Sigmoid colon (tissue), 7 donors: ENCODE measurements around the gene ACKR2. TPM values are rescaled to one million over a fixed set of nuclear protein-coding genes. Genes with fewer than 3 reads are reported as not detected.

Source experiments
- DNase-seq: peaks from one replicate; pipeline ENCODE4 v3.0.0-alpha.2; 2019
- H3K27ac ChIP-seq, 4 donors: fragments of 200-600 bp; sonication (generic); one replicate each; pipeline ENCODE4 v1.5.1; 2016 to 2019; ENCODE audit warnings: mild to moderate bottlenecking in 1 of 4
- H3K27me3 ChIP-seq, 3 donors: fragments of 200-600 bp; sonication (generic); one replicate each; pipeline ENCODE4 v1.5.1; 2019; ENCODE audit warnings: mild to moderate bottlenecking in 1 of 3
- H3K36me3 ChIP-seq, 4 donors: fragments of 200-600 bp; sonication (generic); one replicate each; pipeline ENCODE4 v1.5.1; 2016 to 2019
- H3K4me1 ChIP-seq, 4 donors: fragments of 200-600 bp; sonication (generic); one replicate each; pipeline ENCODE4 v1.5.1; 2017 to 2019
- H3K4me3 ChIP-seq, 4 donors: fragments of 200-600 bp; sonication (generic); one replicate each; pipeline ENCODE4 v1.5.1; 2017 to 2019; ENCODE audit warnings: mild to moderate bottlenecking in 2 of 4, moderate library complexity in 1 of 4
- H3K9me3 ChIP-seq, 4 donors: fragments of 200-600 bp in 3 of 4; sonication (generic) in 3 of 4; one replicate each; pipeline versions ENCODE4 v1.5.1 to v1.6.1; 2013 to 2019
- CTCF ChIP-seq, 4 experiments: fragments of 450-650 bp in 3 of 4; fragments of 200-600 bp in 1 of 4; IDR thresholded peaks; one replicate each; pipeline ENCODE4 v1.5.1; 2016 to 2019; ENCODE audit warnings: antibody characterized with exemption in 4 of 4, mild to moderate bottlenecking in 3 of 4, moderate library complexity in 2 of 4
- EP300 ChIP-seq, 4 donors: sonication (generic); formaldehyde crosslinking; IDR thresholded peaks; one replicate each; pipeline ENCODE4 v1.6.1; 2017; ENCODE audit warnings: antibody characterized with exemption in 4 of 4
- POLR2A ChIP-seq, 2 donors: fragments of 450-650 bp; IDR thresholded peaks; one replicate each; pipeline ENCODE4 v1.6.1; 2016; ENCODE audit warnings: antibody characterized with exemption in 2 of 2, mild to moderate bottlenecking in 2 of 2, moderate library complexity in 2 of 2
- POLR2AphosphoS5 ChIP-seq, 4 donors: sonication (generic); formaldehyde crosslinking; IDR thresholded peaks; one replicate each; pipeline ENCODE4 v1.6.1; 2017; ENCODE audit warnings: antibody characterized with exemption in 4 of 4
- WGBS, 2 donors: extraction: QIAGEN DNeasy Blood & Tissue Kit; methylation state at CpG; one replicate each; pipeline ENCODE4 v1.1.7; 2013; 5-methylcytosine and 5-hydroxymethylcytosine counted together
- intact Hi-C: fragments of 100-400 bp; cut with DNase I; formaldehyde crosslinking; loops from one replicate; pipeline ENCODE4 v1.15.1; 2023
- polyA plus RNA-seq, 3 donors: library from polyadenylated mRNA; stranded (reverse); fragments of 200-250 nt; gene quantifications; one replicate each; pipeline ENCODE4 v1.2.3, GENCODE V29; 2013
- total RNA-seq, 4 donors: library from RNA; depleted of rRNA; stranded (reverse); fragments of >200 nt; gene quantifications; one replicate each; pipeline ENCODE4 v1.1.0, GENCODE V29; 2016
- donor health status: healthy with polysubstance abuse.
- donor health status: Bipolar disorder and iron deficiency.
- donor health status: healthy.

Gene ACKR2
- total and polyA plus RNA-seq, 7 donors = 1.2 to 8.6 (median 1.9) TPM

- no peaks in the 10 kb centered on the region for H3K4me1 ChIP-seq
- TF ChIP-seq EP300 (IDR thresholded peaks at IDR 0.05) (no peak), CTCF (IDR thresholded peaks at IDR 0.05) (no peak), POLR2AphosphoS5 (IDR thresholded peaks at IDR 0.05) (no peak), POLR2A (IDR thresholded peaks at IDR 0.05) (no peak)
- no peaks in the 10 kb centered on the region for H3K36me3 ChIP-seq
- WGBS, 2 donors = 67 to 80% methylated on average over 9 of the region's 9 CpGs
- intact Hi-C loops = no loop called here
- H3K9me3 ChIP-seq = no peaks in the 10 kb centered on the region
- no peaks in the 10 kb centered on the region for H3K27me3 ChIP-seq
- DNase-seq = no peak
- no peak overlapping the region for H3K27ac ChIP-seq
- H3K4me3 ChIP-seq = no peak overlapping the region
Measured at GRCh38 chr3:42873221-42873982, 64.2 kb downstream of the ACKR2 start.

GRCh38 chr3:42874749-42875148, 65.5 kb downstream of the ACKR2 start:
- no peaks in the 10 kb centered on the region for H3K4me1 ChIP-seq
- no peaks in the 10 kb centered on the region for H3K36me3 ChIP-seq
- H3K27ac ChIP-seq = no peak overlapping the region
- H3K9me3 ChIP-seq = no peaks in the 10 kb centered on the region
- DNase-seq = no peak
- no peak overlapping the region for H3K4me3 ChIP-seq
- intact Hi-C loops = no loop called here
- no peaks in the 10 kb centered on the region for H3K27me3 ChIP-seq
- TF ChIP-seq CTCF (IDR thresholded peaks at IDR 0.05) (no peak), EP300 (IDR thresholded peaks at IDR 0.05) (no peak), POLR2AphosphoS5 (IDR thresholded peaks at IDR 0.05) (no peak), POLR2A (IDR thresholded peaks at IDR 0.05) (no peak)
- WGBS, 2 donors = 85 to 89% methylated on average over 10 of the region's 10 CpGs

GRCh38 chr3:42875325-42876151, 66.3 kb downstream of the ACKR2 start, which contains the start of gene CYP8B1:
Gene CYP8B1 (minus strand): TSS chr3:42875879. CDS start chr3:42875816, 63 bp downstream.
- no peaks in the 10 kb centered on the region for H3K27me3 ChIP-seq
- TF ChIP-seq EP300 (IDR thresholded peaks at IDR 0.05) (no peak), POLR2A (IDR thresholded peaks at IDR 0.05) (no peak), CTCF (IDR thresholded peaks at IDR 0.05) (no peak)
- H3K4me1 ChIP-seq = peaks cover 0 to 4% (median 3%) of the 10 kb centered on the region in 4 donors
- intact Hi-C loops = no loop called here
- no peak within 1 kb of the TSS for H3K27ac ChIP-seq
- DNase-seq = no peak
- no peaks in the 10 kb centered on the region for H3K36me3 ChIP-seq
- H3K4me3 ChIP-seq = no peak within 1 kb of the TSS
- 84 to 88% methylated on average over 13 of the region's 13 CpGs for WGBS, 2 donors
- no peaks in the 10 kb centered on the region for H3K9me3 ChIP-seq

- TF ChIP-seq POLR2AphosphoS5 (IDR thresholded peaks at IDR 0.05) (no peak), CTCF (IDR thresholded peaks at IDR 0.05) (no peak), EP300 (IDR thresholded peaks at IDR 0.05) (no peak), POLR2A (IDR thresholded peaks at IDR 0.05) (no peak)
- Histone ChIP-seq H3K27ac (no peak overlapping the region), H3K27me3 (no peaks in the 10 kb centered on the region), H3K36me3 (no peaks in the 10 kb centered on the region), H3K4me1 (peaks cover 0 to 12% (median 8%) of the 10 kb centered on the region in 4 donors), H3K9me3 (no peaks in the 10 kb centered on the region), H3K4me3 (no peak overlapping the region)
- DNase-seq = no peak
- intact Hi-C loops = no loop called here
- WGBS, 2 donors = 38 to 76% methylated on average over 1 of the region's 1 CpG
Measured at GRCh38 chr3:42876401-42876800, 67.2 kb downstream of the ACKR2 start.
